HG02870 (cell line): ENCODE measurements around the gene IRF3.

ENCODE experiments used
- ATAC-seq: cut with Tn5 transposase; IDR thresholded peaks from one replicate; pipeline ENCODE4 v1.9.1; 2021; ENCODE audit warnings: mild to moderate bottlenecking, moderate library complexity; ENCODE audit not compliant: unreplicated experiment

The IRF3 gene

GRCh38 chr19:49687566-49688316, 22.1 kb upstream of the IRF3 start:
- no peak for ATAC-seq

GRCh38 chr19:49687150-49687549, 21.5 kb upstream of the IRF3 start:
- ATAC-seq, result no peak

GRCh38 chr19:49686503-49687088, 20.9 kb upstream of the IRF3 start:
- no peak for ATAC-seq

GRCh38 chr19:49685845-49686332, 20.2 kb upstream of the IRF3 start:
- no peak for ATAC-seq

DNA sequence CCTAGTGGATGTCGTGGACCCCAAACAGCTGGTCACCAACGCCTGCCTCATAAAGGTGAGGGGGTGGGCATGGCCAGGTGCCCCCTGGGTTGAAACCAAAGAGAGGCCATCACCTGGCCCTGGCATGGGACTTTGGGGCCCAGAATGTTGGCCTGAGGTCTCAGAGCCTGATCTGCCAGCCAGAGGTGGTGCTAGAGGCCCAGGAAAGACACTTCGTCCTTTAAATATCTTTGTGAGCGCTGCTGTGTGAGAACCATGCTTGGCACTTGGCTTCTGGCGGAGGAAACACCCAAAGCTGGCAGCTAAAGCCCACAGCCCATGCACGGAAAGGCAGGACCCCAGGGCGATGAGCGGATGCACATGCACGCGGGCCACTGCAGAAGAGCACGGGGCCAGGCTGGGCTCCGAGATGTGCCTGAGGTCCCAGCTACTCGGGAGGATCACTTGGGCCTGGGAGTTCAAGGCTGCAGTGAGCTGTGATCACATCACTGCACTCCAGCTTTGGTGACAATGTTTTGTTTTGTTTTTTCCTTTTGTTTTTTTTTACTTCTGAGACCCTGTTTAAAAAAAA, 19.4 kb upstream of the IRF3 start:
- no peak for ATAC-seq

GRCh38 chr19:49684251-49684982, 18.8 kb upstream of the IRF3 start:
- no peak for ATAC-seq

GRCh38 chr19:49683814-49684250, 18.2 kb upstream of the IRF3 start:
- ATAC-seq, result no peak

GRCh38 chr19:49682274-49682673, 16.6 kb upstream of the IRF3 start:
- ATAC-seq, result no peak

GRCh38 chr19:49681830-49682229, 16.2 kb upstream of the IRF3 start:
- ATAC-seq, result no peak

- no peak for ATAC-seq
These were observed 15.0 kb upstream of the IRF3 start for GRCh38 chr19:49680421-49681351.

DNA sequence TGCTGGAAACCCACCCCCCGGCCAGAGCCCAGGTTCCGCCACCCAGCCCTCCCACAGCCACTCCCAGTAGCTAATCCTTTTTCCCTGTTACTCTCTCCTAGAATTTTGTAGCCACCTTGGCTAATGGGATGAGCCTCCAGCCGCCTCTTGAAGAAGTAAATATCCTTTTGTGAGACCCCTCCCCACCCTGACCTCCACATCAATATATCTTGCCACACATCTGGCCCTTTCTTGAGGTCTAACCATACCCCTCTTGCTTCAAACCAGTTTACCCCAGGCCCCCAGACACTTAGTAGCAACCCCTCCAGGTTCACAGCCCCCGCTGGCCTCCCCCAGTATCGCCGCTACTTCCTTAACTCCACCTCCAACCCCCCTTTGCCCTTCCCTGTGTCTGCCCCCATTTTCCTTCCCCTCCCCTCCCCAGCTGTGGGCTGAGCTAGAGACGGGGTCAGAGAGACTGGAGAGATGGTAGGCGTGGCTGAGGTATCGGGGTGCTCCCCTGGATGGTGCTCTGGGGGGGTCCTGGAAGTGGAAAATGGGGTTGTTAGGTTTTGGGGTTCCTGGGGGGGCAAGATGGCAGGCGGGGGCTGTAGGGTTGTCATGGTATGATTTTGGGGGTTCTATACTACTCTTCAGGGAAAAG, 14.2 kb upstream of the IRF3 start:
- ATAC-seq, result no peak

GRCh38 chr19:49678985-49679770, 13.5 kb upstream of the IRF3 start:
- no peak for ATAC-seq

- no peak for ATAC-seq
These were observed 12.4 kb upstream of the IRF3 start for GRCh38 chr19:49677901-49678674.

GRCh38 chr19:49677231-49677900, 11.7 kb upstream of the IRF3 start, which contains the start of gene PRMT1:
TSS of gene PRMT1 (plus strand) at chr19:49677271. CDS start at chr19:49677281, 10 bp downstream.
- ATAC-seq, result no peak

DNA sequence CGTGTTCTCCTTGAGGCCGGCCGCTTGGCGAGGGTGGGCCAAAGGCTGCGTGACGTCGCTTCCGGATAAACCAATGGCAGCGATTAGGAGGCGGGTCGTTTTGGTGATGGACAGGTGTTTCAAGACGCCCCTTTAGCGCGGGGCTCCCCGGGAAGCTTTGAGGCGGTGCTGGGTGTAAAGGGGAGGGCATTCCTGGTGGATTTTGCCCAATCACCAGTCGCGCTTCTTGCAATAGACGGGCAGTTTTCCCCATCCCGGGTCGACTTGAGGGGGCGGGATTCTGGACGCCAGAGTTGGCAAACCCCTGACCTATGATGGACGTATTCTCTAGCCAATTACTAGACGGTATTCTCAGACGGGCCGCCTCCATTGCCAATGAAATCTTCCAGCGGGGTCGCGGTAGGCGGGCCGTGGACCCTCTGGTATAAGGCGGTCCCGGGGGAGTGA, 11.2 kb upstream of the IRF3 start:
- peak; percentile 65 for ATAC-seq

- ATAC-seq, result peak; percentile 17
These were observed 10.6 kb upstream of the IRF3 start for GRCh38 chr19:49676136-49676783.
